ENCODE measurements around the gene ID2.

Gene ID2

DNA sequence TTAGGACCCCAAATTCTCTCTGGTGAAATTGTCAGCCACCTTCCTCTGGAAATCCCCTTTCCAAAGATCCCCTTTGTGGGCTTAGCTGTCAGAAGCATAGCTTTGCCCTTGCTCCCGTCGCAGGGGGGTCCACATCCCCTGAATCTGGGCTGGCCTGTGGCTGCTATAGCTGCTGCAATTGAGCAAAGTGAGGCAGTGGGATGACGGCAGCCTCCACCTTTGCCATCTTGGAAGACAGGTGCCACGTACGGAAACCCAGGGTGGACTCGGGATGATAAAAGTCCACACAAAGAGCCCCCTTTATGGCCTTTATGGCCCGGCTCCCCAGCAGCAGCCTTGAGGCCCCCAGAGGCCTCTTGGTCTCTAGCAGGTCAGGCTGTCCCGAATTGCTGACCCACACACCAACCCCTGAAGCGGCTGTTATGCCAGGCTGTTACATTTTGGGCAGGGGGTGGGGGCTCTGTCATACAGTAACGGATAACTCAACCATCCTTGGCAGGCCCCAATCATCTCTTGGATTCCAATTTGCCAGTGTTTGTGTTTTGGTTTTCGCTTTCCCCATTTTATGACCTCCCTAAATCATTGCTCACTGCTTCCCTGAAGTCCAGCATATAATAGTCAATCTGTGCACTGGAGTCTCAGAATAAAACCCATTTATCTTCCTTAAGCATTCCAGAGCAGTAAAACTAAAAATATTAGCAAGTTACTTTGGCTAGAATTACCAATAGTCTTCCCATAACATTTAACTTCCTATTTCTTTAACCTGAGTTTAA lies 33.2 kb upstream of the ID2 start:
- no peaks in the 10 kb centered on the region for H3K36me3 ChIP-seq (ENCODE audit: insufficient read depth, low read length)
- no peaks in the 10 kb centered on the region for H3K9me2 ChIP-seq (replicated peaks; ENCODE audit: low read depth, low read length)
- H3K79me2 ChIP-seq (ENCODE audit: insufficient read depth, low read length): no peaks in the 10 kb centered on the region
- peaks cover 11% of the 10 kb centered on the region; the same call in 1 of the 2 replicates for H3K9me3 ChIP-seq (ENCODE audit: insufficient read depth, low read depth, low read length)
- H2AFZ ChIP-seq (ENCODE audit: low read length): no peak overlapping the region
- no peaks in the 10 kb centered on the region for H3F3A ChIP-seq (ENCODE audit: low read depth)
- no peaks in the 10 kb centered on the region for H4K20me1 ChIP-seq (ENCODE audit: insufficient read depth, low read length, poor library complexity, severe bottlenecking)
- H3K9ac ChIP-seq (ENCODE audit: low read depth, low read length, poor library complexity, severe bottlenecking): no peak overlapping the region
- no peaks in the 10 kb centered on the region for H3K4me1 ChIP-seq (ENCODE audit: insufficient read depth, low read length, poor library complexity, severe bottlenecking)
- no peaks in the 10 kb centered on the region for H3K27me3 ChIP-seq (ENCODE audit: insufficient read depth, low read length, poor library complexity, severe bottlenecking)
- TF ChIP-seq, protein P1, sequence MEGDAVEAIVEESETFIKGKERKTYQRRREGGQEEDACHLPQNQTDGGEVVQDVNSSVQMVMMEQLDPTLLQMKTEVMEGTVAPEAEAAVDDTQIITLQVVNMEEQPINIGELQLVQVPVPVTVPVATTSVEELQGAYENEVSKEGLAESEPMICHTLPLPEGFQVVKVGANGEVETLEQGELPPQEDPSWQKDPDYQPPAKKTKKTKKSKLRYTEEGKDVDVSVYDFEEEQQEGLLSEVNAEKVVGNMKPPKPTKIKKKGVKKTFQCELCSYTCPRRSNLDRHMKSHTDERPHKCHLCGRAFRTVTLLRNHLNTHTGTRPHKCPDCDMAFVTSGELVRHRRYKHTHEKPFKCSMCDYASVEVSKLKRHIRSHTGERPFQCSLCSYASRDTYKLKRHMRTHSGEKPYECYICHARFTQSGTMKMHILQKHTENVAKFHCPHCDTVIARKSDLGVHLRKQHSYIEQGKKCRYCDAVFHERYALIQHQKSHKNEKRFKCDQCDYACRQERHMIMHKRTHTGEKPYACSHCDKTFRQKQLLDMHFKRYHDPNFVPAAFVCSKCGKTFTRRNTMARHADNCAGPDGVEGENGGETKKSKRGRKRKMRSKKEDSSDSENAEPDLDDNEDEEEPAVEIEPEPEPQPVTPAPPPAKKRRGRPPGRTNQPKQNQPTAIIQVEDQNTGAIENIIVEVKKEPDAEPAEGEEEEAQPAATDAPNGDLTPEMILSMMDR (conservative IDR thresholded peaks at IDR 0.05; ENCODE audit: low read length): no peak
- TF ChIP-seq EZH2phosphoT487 (IDR thresholded peaks at IDR 0.05; ENCODE audit: borderline replicate concordance): no peak
- no peak overlapping the region for H3K4me3 ChIP-seq (ENCODE audit: low read length, poor library complexity, severe bottlenecking)
- no peak overlapping the region for H3K4me2 ChIP-seq (ENCODE audit: low read depth, low read length, poor library complexity, severe bottlenecking)

GRCh38 chr2:8649718-8650117 lies 32.1 kb upstream of the ID2 start:
- Histone ChIP-seq H3K4me3 (ENCODE audit: low read length, poor library complexity, severe bottlenecking) (no peak overlapping the region), H4K20me1 (ENCODE audit: insufficient read depth, low read length, poor library complexity, severe bottlenecking) (no peaks in the 10 kb centered on the region), H3K36me3 (ENCODE audit: insufficient read depth, low read length) (no peaks in the 10 kb centered on the region), H3K9me2 (replicated peaks; ENCODE audit: low read depth, low read length) (no peaks in the 10 kb centered on the region), H3K4me2 (ENCODE audit: low read depth, low read length, poor library complexity, severe bottlenecking) (no peak overlapping the region), H3F3A (ENCODE audit: low read depth) (no peaks in the 10 kb centered on the region), H3K9ac (ENCODE audit: low read depth, low read length, poor library complexity, severe bottlenecking) (no peak overlapping the region), H3K27me3 (ENCODE audit: insufficient read depth, low read length, poor library complexity, severe bottlenecking) (no peaks in the 10 kb centered on the region), H3K79me2 (ENCODE audit: insufficient read depth, low read length) (no peaks in the 10 kb centered on the region), H3K4me1 (ENCODE audit: insufficient read depth, low read length, poor library complexity, severe bottlenecking) (no peaks in the 10 kb centered on the region), H3K9me3 (ENCODE audit: insufficient read depth, low read depth, low read length) (peaks cover 11% of the 10 kb centered on the region; the same call in 1 of the 2 replicates), H2AFZ (ENCODE audit: low read length) (no peak overlapping the region)
- no peak for TF ChIP-seq EZH2phosphoT487 (IDR thresholded peaks at IDR 0.05; ENCODE audit: borderline replicate concordance)
- TF ChIP-seq, protein P1 (conservative IDR thresholded peaks at IDR 0.05; ENCODE audit: low read length): no peak

DNA sequence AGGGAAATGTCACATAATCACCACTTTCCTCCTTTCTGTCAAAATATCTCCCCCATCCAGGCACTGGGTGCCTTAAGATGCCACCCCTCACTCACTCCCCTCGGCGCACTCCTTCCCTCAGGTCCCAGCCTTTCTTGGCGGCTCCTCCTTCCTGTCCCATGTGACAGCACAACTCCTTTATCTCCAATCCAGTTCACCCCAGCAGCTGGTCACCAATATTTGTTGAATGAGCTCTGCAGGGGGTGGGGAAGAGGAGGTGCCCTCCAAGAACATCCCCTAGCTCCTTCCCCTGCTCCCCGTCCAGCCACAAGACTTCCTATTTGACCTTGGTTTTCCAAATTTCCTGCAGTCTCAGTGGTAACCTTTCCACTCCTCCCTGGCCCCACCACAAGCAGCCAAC lies 31.6 kb upstream of the ID2 start:
- Histone ChIP-seq H3K9me2 (replicated peaks; ENCODE audit: low read depth, low read length) (no peaks in the 10 kb centered on the region), H3K4me3 (ENCODE audit: low read length, poor library complexity, severe bottlenecking) (no peak overlapping the region), H3K4me1 (ENCODE audit: insufficient read depth, low read length, poor library complexity, severe bottlenecking) (no peaks in the 10 kb centered on the region), H3K36me3 (ENCODE audit: insufficient read depth, low read length) (no peaks in the 10 kb centered on the region), H3K4me2 (ENCODE audit: low read depth, low read length, poor library complexity, severe bottlenecking) (no peak overlapping the region), H4K20me1 (ENCODE audit: insufficient read depth, low read length, poor library complexity, severe bottlenecking) (no peaks in the 10 kb centered on the region), H2AFZ (ENCODE audit: low read length) (no peak overlapping the region), H3K27me3 (ENCODE audit: insufficient read depth, low read length, poor library complexity, severe bottlenecking) (no peaks in the 10 kb centered on the region), H3K9me3 (ENCODE audit: insufficient read depth, low read depth, low read length) (peaks cover 11% of the 10 kb centered on the region; the same call in 1 of the 2 replicates), H3F3A (ENCODE audit: low read depth) (no peaks in the 10 kb centered on the region), H3K79me2 (ENCODE audit: insufficient read depth, low read length) (no peaks in the 10 kb centered on the region), H3K9ac (ENCODE audit: low read depth, low read length, poor library complexity, severe bottlenecking) (no peak overlapping the region)
- no peak for TF ChIP-seq EZH2phosphoT487 (IDR thresholded peaks at IDR 0.05; ENCODE audit: borderline replicate concordance)
- TF ChIP-seq, protein P1 (conservative IDR thresholded peaks at IDR 0.05; ENCODE audit: low read length): no peak

Data from Loucy (cell line).